Breast epithelium (tissue), 3 donors: ENCODE results near the gene KCNH1.

Experiments used
- POLR2A ChIP-seq: fragments of 450-650 bp; IDR thresholded peaks from one replicate; pipeline ENCODE4 v1.6.1; 2016; ENCODE audit warnings: antibody characterized with exemption, mild to moderate bottlenecking, moderate library complexity
- TF ChIP-seq, protein P1 (sequence below), 3 donors: fragments of 450-650 bp; IDR thresholded peaks; one replicate each; pipeline ENCODE4 v1.5.1; 2016 to 2017; ENCODE audit warnings: antibody characterized with exemption in 3 of 3, mild to moderate bottlenecking in 3 of 3, moderate library complexity in 3 of 3

DNA sequence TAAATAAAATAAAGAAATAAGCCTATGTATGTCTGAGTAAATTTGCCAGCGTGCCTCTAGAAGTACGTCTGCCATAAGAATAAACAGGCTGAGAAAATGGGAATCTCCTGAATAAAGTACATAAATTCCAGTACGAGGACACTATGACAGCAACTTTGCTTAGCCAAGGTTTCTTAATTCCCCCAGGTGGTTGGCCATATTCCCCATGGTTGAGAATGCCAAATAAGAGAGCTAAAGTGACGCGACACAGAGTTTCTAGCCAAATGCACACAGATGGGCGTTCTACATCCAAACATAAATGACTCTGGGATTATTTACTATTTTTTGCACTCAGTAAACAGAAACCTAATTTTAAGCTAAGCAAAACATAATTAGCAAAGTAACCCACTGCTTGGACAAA, 19.5 kb downstream of the KCNH1 start:
- TF ChIP-seq, protein P1, sequence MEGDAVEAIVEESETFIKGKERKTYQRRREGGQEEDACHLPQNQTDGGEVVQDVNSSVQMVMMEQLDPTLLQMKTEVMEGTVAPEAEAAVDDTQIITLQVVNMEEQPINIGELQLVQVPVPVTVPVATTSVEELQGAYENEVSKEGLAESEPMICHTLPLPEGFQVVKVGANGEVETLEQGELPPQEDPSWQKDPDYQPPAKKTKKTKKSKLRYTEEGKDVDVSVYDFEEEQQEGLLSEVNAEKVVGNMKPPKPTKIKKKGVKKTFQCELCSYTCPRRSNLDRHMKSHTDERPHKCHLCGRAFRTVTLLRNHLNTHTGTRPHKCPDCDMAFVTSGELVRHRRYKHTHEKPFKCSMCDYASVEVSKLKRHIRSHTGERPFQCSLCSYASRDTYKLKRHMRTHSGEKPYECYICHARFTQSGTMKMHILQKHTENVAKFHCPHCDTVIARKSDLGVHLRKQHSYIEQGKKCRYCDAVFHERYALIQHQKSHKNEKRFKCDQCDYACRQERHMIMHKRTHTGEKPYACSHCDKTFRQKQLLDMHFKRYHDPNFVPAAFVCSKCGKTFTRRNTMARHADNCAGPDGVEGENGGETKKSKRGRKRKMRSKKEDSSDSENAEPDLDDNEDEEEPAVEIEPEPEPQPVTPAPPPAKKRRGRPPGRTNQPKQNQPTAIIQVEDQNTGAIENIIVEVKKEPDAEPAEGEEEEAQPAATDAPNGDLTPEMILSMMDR (IDR thresholded peaks at IDR 0.05) = no peak
- TF ChIP-seq POLR2A = no peak
